Fibroblast of mammary gland (primary cell): ENCODE data around the gene CORO1C.
A peak's percentile ranks its signal among the peaks of the same experiment; 100 is the strongest.

ENCODE experiments used
- DNase-seq: peaks from one replicate; pipeline ENCODE4 v3.0.0-alpha.2; 2010; ENCODE audit warnings: low read depth
- H3K4me3 ChIP-seq: 2 replicates; pipeline ENCODE4 v1.5.1; 2011; ENCODE audit warnings: low read depth, mild to moderate bottlenecking, low read length, moderate library complexity; ENCODE audit not compliant: control insufficient read depth
- TF ChIP-seq, protein P1 (sequence below): conservative IDR thresholded peaks from 2 replicates; pipeline ENCODE4 v1.5.1; 2011; ENCODE audit warnings: low read depth, low read length, inconsistent platforms; ENCODE audit not compliant: control insufficient read depth, insufficient read depth

CORO1C gene

GRCh38 chr12:108711489-108712164 lies 19.7 kb downstream of the CORO1C start:
- no peak for DNase-seq
- H3K4me3 ChIP-seq, result no peak overlapping the region
- TF ChIP-seq, protein P1, sequence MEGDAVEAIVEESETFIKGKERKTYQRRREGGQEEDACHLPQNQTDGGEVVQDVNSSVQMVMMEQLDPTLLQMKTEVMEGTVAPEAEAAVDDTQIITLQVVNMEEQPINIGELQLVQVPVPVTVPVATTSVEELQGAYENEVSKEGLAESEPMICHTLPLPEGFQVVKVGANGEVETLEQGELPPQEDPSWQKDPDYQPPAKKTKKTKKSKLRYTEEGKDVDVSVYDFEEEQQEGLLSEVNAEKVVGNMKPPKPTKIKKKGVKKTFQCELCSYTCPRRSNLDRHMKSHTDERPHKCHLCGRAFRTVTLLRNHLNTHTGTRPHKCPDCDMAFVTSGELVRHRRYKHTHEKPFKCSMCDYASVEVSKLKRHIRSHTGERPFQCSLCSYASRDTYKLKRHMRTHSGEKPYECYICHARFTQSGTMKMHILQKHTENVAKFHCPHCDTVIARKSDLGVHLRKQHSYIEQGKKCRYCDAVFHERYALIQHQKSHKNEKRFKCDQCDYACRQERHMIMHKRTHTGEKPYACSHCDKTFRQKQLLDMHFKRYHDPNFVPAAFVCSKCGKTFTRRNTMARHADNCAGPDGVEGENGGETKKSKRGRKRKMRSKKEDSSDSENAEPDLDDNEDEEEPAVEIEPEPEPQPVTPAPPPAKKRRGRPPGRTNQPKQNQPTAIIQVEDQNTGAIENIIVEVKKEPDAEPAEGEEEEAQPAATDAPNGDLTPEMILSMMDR, result no peak

GRCh38 chr12:108709697-108710096 lies 21.6 kb downstream of the CORO1C start:
- H3K4me3 ChIP-seq, result no peak overlapping the region
- TF ChIP-seq, protein P1, result no peak
- DNase-seq, result no peak

DNA sequence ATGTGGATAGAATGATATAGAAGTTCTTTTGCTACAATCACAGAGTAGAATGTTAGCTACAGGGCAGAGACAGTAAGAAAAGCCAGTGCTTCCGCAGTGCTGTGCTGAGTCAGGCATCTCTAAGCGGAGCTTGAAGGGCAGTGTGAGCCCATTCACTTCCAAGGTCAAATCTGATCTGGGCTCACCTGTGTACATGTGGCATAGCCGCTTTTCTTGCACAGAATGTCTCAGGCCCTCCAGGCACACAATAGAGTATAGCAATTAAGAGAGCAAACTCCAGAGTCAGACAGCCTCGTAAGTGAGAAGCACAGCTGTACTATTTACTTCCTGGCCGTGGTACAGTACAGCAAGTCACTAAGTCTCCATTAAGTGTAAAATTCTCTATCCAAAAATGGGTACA lies 26.8 kb downstream of the CORO1C start:
- no peak for DNase-seq
- TF ChIP-seq, protein P1, result no peak
- no peak overlapping the region for H3K4me3 ChIP-seq

- DNase-seq, result no peak
- TF ChIP-seq, protein P1, result no peak
- no peak overlapping the region for H3K4me3 ChIP-seq
Measured at GRCh38 chr12:108702595-108703320, 28.6 kb downstream of the CORO1C start.

DNA sequence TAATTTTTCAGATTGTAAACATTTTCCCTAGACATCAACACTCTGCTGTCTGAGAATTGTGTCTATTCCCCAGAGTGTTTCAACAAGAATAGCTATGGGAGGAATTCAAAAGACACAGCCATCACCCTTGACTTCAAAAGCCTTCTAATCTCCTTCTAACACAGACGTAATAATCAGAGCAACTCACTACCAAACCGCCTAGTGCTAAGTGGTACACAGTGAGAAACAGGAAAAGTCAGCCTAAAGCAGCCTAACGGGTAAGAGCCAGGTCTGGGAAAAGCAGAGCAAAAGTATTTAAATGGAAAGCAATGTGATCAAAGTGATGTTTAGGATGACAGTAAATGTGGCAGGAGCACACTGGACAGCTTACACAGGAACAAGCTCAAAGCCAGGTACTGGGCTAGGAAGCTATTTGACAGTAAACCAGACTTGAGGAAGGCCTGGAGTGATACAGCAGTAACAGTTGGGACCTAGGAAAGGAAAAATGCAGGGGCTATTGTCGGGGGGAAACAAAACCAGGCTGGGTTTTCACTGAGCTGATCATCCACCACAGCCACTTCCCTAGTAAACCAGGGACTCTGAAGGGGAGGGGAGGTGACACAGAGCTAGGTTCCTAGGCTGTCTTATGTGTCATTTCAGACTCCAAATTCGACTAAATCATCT lies 29.4 kb downstream of the CORO1C start:
- TF ChIP-seq, protein P1, result no peak
- peak; percentile 45 for DNase-seq
- H3K4me3 ChIP-seq, result no peak overlapping the region

GRCh38 chr12:108700833-108701541 lies 30.3 kb downstream of the CORO1C start:
- DNase-seq, result peak; percentile 34
- TF ChIP-seq, protein P1, result no peak
- H3K4me3 ChIP-seq, result no peak overlapping the region
